HG03575 (cell line): ENCODE data around the gene DBET.
"Not testable (repeated sequence)": the region's sequence is repeated elsewhere in the genome, so short reads cannot be mapped to it uniquely, and the experiment has no call there.

Experiments
- ATAC-seq: cut with Tn5 transposase; IDR thresholded peaks from one replicate; pipeline ENCODE4 v1.9.1; 2021; ENCODE audit not compliant: unreplicated experiment, insufficient number of reproducible peaks, low FRiP score; ENCODE audit errors: extremely low read depth

Gene DBET

DNA sequence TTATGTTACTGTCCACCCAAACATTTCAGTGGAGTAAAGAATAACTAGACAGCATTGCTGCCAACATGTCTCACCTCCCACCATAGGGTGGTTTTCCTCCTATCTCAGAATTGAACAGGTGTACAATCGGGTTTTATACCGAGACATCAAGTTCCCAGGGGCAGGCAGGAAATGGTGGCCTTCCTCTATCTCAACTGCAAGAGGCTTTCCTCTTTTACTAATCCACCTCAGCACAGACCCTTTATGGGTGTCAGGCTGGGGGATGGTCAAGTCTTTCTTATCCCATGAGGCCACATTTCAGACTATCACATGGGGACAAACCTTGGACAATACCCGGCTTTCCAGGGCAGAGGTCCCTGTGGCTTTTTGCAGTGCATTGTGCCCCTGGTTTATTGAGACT is 48.6 kb downstream of the DBET start:
- not testable (repeated sequence) for ATAC-seq

- ATAC-seq = not testable (repeated sequence)
Observed at GRCh38 chr4:190114991-190115390, 50.7 kb downstream of the DBET start.
